CD4-positive, alpha-beta T cell treated with Interferon alpha-2 for 1 hour (primary cell): ENCODE measurements around the gene DOK5.
"Not testable (repeated sequence)": the region's sequence is repeated elsewhere in the genome, so short reads cannot be mapped to it uniquely, and the experiment has no call there.

Source experiments
- DNase-seq, 2 donors: peaks; one replicate each; pipeline ENCODE4 v3.0.0-alpha.2; 2020 to 2022

The DOK5 gene

DNA sequence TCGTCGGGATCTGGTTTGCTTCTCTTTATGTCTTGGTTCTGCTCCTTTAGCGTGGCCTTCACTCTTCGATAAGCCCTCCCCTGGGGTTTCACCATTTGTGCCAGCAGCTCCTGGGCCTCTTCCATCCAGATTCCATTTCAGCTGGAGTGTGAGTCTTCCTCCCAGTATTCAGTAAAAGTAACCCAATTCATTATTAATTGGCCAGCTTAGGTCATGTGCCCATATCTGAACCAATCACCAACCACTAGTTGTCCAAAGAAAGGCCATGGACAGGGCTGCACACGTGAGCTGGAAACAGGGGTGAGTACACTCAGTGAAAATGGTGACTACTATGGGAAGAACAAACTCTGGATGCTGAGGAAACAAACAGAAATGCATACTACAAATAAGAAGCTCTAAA is 2.8 kb upstream of the DOK5 start:
- no peak for DNase-seq

DNA sequence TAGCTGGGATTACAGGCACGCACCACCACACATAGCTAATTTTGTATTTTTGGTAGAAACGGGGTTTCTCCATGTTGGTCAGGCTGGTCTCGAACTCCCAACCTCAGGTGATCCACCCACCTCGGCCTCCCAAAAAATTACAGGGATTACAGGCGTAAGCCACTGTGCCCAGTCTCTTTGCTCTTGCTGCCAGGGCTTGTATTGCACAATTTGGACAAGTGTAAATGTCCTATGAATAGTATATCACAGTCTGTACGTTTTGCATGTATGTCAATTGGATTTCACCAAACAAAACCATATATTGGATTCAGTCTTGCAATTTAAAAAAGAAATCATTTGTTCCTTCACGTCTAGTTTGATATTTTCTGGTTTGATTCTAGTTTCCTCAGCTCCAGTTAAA is 2.1 kb upstream of the DOK5 start:
- no peak for DNase-seq

DNA sequence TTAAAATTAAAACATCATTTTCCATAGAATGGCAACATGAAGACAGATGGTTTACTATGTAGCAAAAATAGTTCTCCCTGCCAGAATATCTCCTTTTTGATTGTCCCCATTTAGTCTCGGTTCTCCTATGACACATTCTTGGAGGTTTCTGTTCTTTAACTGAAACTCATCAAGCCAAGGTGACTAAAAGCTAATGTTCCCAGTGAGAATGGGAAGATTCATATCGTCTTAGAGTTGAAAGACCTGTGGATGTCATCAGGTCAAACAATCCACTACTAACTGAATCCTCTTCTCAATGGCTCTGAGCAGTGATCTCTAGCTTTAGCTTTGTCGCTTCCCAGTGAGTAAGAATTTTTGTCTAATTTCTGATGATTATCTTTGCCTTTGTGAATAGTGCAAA is 1.3 kb upstream of the DOK5 start:
- DNase-seq: no peak

DNA sequence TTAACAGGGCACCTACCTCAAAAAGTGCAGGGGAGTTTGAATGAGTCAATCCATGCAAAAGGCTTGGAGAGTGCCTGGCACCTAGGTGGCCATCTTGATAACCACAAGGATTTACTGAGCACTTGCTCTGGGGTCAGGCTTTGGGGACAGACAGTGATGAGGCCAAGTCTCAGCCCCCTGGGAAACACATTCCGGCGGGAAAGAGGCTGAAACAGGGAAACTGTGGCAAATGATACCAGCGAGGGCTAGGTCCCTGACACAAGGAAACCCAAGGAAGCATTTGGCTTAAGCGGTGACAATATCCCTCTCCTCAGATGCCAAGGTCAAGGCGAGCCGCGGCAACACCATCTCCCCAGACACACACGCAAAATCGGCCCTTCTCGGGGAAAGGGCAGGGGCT is 527 bp upstream of the DOK5 start:
- DNase-seq: no peak

DNA sequence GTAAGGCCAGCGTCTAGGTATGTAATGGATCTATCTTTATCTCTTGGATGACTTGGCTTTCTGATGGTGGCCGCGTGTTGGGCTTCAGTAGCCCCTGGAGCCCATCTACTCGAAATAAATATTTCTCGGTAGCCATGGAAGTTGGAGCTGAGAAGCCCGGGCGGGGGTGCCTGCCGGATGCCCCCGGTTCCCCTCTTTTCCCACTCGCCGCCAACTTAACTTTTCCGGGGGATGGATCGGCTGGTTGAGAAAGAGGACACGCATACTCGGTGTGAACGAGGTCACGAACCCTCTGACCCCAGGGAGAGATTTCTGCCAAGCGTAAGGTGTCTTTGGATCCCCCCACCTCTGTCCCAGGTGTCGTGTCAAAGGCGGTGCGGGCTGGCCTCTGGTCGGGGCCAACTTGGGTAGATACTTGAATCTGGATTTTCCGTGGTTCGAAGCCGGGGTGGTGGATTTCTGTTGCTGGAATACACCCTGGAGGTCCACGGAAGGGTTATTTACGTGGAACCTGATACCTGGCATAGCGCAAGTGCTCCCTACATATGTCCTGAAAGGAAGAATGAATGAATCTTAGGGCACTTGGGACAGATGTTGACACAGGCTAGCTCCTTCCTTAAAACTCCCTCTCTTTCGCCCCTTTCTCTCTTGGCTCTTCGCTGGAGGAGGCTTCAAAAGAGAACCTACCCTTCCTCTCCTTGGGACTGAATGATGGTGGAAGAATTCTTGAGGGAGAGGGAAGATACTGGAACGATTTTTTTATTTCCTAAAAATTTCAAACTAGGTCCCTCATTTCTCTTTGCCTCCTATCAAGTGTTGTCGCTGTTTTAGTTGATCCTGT is 996 bp downstream of the DOK5 start:
- DNase-seq: no peak

DNA sequence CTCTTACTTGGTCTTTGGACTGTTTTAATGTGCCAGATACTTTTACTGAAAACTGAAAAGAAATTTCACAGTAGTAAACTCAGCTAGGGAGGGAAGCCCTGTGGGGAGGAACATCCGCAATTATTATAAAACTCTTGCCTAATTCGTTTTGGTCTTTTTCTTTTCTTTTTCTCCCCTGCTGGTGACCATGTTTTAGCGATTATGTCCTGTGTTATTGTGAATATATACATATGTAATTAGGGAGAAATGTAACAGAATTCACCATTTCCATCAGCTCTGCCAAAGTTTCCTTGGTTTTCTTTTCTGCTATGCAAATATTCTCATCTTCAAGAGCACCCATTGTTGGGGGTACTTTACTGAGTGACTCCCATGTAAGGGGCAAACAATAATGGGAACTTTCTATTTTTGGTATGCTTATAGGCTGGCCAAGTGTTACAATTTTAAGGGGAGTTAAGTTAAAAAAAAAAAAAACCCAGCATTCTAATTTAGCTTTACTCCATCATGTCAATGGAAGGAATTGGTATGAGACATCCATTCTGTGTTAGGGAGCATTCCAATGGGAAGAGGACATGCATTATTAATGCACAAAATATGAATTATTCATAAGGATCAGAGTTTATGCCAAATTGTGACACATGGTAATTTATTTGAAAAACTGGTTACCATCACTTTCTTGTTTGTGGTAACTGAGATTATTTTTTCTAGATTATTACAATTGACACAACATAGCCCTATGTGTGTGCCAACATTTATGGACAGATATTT is 2.0 kb downstream of the DOK5 start:
- DNase-seq: no peak

DNA sequence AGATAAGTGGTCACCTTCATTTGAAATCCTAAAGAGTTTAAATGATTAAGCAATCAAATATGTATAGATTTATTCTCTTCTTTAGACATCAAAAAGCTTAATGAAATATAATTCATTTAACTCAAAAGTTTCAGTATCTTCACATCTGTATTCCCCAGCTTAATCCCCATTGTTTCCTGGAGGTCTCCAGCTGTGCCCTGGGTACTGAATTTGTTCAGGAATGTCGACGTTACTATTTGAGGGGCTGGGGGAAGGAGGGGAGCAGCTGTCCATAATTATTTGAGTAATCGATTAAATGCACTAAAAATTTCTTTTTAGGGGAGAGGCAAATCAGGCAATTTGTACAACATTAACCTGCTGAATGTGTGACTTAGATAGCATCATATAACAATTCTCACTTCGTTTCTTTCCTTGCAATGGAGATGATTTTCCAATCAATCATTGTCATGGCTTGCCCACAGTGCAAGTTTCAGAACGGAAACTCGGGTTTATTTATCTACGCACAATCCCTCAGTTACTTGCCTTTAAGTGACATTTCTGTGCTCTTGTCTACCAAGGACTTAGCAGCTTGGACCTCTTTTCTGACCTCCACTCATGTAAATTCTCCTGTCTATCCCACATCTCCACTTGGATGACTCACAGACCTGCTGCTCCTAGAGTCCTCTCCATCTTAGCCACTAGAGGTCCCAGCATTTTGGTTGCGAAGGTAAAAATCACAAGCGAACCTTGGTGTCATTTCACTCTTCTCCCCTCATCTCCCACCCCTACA is 3.9 kb downstream of the DOK5 start:
- DNase-seq: no peak

DNA sequence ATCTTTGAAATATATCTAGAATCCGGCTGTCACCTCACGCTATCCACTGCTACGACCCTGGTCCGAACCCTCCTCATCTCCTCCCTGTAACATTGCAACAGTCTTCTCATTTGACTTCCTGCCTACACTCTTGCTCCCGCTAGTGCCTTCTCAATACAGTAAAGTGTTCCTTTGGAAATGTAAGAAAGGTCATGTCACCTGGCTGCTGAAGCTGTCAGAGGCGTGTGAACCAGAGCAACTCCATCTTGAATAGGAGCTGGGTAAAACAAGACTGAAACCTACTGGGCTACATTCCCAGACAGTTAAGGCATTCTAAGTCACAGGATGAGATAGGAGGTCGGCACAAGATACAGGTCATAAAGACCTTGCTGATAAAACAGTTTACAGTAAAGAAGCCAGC is 4.5 kb downstream of the DOK5 start:
- DNase-seq: not testable (repeated sequence)

DNA sequence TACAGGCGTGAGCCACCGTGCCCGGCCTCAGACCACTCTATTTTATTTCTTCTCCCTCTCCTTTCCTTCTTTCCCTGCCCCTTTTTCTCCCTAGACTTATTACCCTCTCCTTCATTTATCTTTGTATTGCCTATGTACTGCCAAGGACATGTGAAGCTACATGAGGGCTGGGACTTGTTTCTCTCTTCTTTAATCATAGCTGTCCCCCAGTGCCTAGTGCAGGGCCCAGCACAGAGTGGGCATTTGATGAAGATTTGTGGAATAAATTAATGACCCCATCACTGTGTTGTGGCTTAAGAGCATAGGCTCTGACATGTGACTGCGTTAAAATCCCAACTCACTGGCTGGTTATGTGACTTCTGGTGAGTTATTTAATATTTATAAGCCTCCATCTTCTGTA is 6.0 kb downstream of the DOK5 start:
- no peak for DNase-seq

DNA sequence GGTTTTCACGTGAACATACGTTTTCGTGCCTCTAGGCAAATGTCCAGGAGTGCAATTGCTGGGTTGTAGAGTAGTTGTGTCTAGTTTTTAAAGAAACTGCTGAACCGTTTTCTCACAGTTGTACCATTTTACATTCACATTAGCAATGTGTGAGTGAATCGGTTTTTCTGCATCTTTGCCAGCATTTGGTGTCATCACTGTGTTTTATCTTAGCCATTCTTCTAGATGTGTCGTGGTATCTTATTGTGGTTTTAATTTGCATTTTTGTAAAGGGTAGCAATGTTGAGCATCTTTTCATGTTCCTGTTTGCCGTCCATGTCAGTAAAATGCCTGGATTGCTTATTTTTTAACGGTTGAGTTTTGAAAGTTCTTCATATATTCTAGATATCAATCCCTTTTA is 10.2 kb downstream of the DOK5 start:
- no peak for DNase-seq

DNA sequence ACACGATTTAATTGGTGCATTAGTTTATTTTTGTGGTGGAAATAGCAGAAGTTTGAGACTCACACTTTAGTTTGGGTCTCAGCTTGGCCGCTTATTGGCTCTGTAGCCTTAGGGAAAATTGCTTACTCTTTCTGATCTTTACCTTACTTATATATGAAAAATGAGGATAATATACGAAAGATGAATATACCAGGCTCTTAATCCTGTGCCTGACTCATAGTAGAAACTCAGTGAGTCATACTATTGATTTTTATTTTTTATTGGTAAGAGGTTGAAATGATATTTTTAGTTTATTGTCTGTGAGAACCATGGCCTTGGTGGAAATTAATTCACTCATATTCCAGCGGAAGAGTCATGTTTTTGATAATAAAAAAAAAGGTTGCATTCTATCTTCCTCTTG is 11.2 kb downstream of the DOK5 start:
- no peak for DNase-seq

DNA sequence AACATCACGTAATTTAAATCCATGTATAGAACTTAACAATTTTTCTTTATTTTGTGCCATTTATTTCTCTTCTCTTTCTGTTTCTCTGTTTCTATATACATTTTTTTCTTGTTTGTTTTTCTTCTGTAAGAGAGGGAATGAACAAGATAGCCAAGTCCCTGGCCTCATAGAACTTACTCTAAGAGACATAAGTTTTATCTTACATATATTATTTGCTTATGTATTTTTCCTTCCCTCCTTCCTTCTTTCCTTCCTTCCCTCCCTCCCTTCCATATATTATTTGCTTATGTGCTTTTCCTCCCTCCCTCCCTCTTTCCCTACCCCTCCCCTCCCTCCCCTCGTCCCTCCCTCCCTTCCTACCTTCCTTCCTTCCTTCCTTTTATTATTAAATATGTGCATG is 13.0 kb downstream of the DOK5 start:
- DNase-seq: no peak

DNA sequence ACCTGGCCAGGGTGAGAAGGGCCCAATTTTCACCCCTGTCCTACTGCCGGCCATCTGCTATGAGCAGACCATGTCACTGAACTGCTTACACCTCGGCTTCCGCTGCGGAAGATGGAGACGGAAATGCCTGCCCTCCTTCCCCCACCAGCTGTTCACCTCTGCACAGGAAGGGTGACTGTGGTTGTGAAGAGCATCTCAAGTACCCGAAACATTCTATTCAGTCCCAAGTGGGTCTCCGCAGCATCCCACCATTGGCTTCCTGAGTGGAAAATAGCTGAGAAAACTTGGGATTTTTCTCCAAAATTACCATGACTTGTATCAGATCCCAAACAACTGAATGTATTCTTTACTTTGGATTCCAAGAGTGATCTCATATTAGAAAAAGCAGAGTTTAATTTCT is 16.1 kb downstream of the DOK5 start:
- no peak for DNase-seq

DNA sequence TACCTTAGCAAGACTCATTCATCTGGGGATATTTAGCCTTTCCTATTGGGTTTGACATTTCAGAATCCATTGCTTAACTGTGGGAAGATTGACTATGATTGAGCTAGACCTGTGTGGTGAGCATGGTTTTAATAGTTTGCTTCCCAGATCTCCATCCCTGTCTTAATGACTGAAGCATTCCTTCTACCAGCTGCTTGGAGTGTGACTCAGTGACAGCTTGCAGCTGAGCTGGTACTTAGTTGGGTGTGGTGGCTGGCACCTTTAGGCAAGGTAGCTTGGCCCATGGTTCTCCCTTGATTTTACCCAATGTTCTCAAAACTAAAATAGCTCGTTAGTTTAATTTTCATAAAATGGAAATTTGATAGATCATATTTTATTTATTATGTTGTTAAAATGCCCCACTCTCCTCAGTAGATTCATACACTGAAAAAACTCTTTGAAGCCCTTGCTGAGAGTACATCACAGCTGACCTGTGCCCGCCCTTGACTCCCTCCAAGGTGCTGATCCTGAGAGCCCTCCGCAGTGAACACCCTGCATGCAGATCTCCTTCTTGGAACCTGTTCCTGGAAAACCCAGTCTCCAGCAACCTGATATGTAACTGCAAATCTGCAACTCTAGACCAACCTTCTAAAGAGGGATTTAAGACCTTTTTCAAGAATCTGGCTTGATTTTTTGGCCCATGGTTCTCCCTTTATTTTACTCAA is 19.1 kb downstream of the DOK5 start:
- no peak for DNase-seq

DNA sequence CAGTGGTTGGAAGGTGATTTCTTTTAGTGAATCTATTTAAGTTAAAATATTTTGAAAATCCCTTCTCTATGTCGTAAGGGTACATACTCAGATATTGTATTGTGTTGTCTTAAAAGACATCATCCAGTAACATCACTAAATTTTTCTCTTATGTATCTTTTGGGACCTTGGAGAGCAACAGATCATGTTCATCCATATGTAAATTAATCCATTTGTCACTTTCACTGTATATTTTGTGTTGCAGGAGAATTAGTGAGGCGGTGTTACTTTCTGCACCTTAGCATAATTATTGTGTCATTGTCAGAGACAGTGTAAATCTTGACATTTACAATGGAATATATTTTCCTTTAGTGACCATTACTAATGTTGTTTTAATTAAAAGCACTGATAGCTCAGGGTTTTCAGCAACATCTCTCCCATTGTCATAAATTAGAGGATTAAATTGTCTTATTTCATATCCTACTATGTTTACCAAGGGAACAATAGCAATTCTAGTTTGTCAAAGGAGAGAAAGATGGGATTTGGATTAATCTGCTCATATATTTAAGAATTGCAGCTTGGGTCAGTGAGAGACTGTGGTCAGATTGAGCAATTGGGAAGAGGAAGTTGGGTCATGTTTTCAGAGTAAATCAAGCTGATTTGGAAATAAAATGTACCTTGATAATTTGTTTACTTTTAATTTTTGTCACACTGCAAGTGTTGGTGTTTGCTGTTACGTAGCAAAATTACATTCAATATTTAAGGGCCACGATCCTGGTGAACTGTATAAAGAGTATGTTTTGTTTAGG is 22.7 kb downstream of the DOK5 start:
- no peak for DNase-seq

DNA sequence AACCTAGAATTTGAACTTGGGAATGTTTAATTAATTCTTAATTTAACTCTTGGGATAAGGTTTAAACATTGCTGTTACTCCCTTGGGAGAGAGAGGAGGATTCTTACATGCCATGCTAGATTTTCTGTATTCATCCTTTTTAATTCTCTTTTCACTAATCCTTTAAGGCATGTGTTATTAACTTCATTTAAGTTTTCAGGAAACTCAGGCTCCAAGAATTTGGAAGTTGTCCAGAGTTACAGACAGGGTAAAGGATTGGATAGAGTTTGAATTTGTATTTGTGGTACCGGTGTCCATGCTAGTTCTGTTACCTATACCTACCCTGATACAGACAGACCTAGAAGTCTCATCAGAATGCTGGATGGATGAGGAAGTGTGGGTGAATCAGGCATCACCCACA is 23.7 kb downstream of the DOK5 start:
- no peak for DNase-seq

DNA sequence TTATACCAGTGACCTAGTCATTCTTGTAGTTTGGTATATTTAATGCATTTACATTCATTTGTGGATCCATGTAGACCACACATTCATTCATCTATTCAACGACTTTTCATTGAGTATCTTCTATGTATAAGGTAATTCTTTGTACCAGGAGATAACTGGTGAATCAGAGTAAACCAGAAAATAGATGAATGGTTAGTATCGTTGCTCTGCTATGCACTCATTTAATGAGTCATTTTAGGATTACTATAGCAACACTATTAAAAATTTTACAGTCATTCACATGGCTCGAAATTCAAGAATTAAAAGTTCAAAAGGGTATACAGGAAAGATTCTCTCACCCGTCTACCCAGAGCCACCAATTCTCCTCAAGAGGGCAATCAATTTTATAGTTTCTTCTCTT is 26.8 kb downstream of the DOK5 start:
- DNase-seq: no peak

DNA sequence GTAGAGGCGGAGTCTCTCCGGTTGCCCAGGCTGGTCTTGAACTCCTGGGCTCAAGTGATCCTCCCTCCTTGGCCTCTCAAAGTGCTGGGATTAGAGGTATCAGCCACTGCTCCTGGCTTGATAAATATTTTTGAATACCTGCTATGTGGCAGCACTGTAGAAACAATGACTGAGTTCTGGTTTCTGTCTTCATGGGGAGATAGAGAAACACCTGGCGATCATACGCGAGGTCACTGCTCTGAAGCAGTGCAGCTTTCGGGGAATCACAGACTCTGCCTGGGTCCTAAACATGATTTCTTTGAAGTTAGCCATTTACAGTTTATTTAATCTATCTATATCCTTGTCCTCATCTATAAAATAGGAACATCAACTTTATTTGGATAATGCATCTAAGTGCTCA is 31.2 kb downstream of the DOK5 start:
- no peak for DNase-seq

DNA sequence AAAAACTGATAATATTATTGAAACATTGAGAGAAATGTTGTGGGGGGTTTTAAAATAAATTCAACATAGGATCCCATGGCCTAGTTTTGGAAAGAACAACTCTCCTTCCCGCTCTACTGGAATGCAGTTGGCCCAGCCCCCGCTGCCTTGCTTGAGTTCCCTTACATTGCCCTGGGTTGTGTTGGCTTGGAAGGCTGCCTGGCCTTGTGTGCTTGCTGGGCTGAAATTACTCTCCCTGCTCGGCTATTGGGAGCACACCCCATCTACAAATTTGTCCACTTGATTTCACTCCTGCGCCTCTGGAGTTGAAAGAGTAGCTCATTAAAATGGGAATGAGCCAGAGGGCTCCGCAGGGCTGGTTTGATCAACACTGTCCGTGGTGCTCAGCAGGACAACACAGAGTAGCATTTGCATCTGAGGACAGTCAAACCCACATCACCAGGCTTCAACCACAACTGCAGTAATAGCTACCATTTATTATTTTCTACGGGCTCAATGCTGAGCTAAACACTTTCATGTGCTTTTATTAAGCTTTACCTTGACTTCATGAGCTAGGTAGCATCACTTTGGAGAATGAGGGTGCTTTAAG is 35.2 kb downstream of the DOK5 start:
- no peak for DNase-seq

DNA sequence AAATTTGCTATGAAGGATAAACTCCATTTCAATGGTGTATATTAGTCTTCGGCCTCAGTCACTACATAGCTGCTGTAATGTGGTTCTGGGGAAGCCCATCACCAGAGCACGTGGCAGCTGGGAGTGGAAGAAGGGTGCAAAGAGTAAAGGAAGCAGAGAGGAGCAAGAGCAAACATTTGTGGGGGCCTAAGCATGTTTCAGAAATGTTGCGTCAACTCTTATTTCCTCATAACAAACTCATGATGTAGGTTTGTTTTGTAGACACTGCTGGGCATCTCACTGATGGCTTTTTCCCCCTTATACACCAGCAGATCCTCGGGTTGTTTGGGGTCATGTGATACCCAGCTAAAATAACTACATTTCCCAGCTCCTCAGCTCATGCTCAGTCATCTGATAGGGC is 37.3 kb downstream of the DOK5 start:
- DNase-seq: no peak

DNA sequence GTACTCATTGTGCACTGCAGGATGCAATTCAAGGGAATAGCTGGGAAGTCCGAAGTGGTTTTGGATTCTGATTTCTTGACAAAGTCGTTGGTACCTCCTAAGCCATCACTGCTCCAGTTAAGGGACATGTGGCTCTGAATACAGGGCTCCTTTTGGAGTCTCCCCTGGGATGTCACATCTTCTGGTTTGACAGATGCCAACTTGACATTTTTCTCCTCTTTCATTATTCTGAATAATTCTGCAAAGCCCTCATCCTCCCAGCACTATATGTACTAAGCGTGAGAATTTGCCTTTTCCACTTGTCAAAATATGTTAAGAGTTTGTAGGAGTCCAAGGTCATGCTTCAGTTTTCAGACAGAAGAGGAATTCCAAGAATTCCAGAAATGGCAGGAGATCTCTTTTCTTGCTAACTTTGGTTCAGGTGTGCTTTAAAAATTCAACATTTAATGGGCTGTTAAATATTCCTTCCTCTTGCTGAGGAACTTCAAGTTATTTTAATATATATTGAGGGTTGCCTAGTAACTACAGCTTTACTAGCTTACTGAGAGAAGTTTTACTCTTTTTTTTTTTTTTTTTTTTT is 38.7 kb downstream of the DOK5 start:
- no peak for DNase-seq
